Chondrocyte (in vitro differentiated cells): ENCODE measurements around the gene SLA2. TPM values are rescaled to one million over a fixed set of nuclear protein-coding genes. Genes with fewer than 3 reads are reported as not detected.
"Not testable (repeated sequence)": the region's sequence is repeated elsewhere in the genome, so short reads cannot be mapped to it uniquely, and the experiment has no call there.

Experiments
- DNase-seq: peaks from one replicate; pipeline ENCODE4 v3.0.0; 2021; ENCODE audit warnings: mixed read lengths, low spot score
- H3K27ac Mint-ChIP-seq: one replicate; pipeline ENCODE4 v1.8.0; 2021; ENCODE audit warnings: mild to moderate bottlenecking, moderate library complexity, mixed read lengths; ENCODE audit not compliant: unreplicated experiment
- H3K27me3 Mint-ChIP-seq: 2 replicates; pipeline ENCODE4 v1.8.0; 2021; ENCODE audit warnings: low read depth, mixed read lengths
- H3K36me3 Mint-ChIP-seq: 2 replicates; pipeline ENCODE4 v1.8.0; 2021; ENCODE audit warnings: low read depth, mixed read lengths
- H3K4me1 Mint-ChIP-seq: 2 replicates; pipeline ENCODE4 v1.8.0; 2021; ENCODE audit warnings: low read depth, mild to moderate bottlenecking, mixed read lengths
- H3K4me3 Mint-ChIP-seq: one replicate; pipeline ENCODE4 v1.8.0; 2021; ENCODE audit warnings: mild to moderate bottlenecking, moderate library complexity, mixed read lengths; ENCODE audit not compliant: unreplicated experiment
- H3K9me3 Mint-ChIP-seq: 2 replicates; pipeline ENCODE4 v1.8.0; 2021; ENCODE audit warnings: low read depth, mixed read lengths
- long read RNA-seq: library from polyadenylated mRNA; stranded (forward); transcript quantifications from one replicate; pipeline ENCODE4 v2.0.0, GENCODE V29; 2021
- total RNA-seq: library from RNA; stranded (reverse); gene quantifications from 3 replicates; pipeline ENCODE4 v1.2.1, GENCODE V29; 2021
- TF ChIP-seq, protein P1 (sequence below): fragments of 200-600 bp; sonication (generic); IDR thresholded peaks from 2 replicates; pipeline ENCODE4 v1.5.0; 2021; ENCODE audit warnings: antibody characterized with exemption, mild to moderate bottlenecking, moderate library complexity

The SLA2 gene, protein sequence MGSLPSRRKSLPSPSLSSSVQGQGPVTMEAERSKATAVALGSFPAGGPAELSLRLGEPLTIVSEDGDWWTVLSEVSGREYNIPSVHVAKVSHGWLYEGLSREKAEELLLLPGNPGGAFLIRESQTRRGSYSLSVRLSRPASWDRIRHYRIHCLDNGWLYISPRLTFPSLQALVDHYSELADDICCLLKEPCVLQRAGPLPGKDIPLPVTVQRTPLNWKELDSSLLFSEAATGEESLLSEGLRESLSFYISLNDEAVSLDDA
- total RNA-seq: 0.24 TPM in 1 of 3 replicates, not detected in the others
- long read RNA-seq: 0 reads

GRCh38 chr20:36645998-36646397 is at the start of gene SLA2:
TSS of gene SLA2 (minus strand) at chr20:36646196. CDS start at chr20:36641335, 4,861 bp downstream.
- TF ChIP-seq, protein P1, sequence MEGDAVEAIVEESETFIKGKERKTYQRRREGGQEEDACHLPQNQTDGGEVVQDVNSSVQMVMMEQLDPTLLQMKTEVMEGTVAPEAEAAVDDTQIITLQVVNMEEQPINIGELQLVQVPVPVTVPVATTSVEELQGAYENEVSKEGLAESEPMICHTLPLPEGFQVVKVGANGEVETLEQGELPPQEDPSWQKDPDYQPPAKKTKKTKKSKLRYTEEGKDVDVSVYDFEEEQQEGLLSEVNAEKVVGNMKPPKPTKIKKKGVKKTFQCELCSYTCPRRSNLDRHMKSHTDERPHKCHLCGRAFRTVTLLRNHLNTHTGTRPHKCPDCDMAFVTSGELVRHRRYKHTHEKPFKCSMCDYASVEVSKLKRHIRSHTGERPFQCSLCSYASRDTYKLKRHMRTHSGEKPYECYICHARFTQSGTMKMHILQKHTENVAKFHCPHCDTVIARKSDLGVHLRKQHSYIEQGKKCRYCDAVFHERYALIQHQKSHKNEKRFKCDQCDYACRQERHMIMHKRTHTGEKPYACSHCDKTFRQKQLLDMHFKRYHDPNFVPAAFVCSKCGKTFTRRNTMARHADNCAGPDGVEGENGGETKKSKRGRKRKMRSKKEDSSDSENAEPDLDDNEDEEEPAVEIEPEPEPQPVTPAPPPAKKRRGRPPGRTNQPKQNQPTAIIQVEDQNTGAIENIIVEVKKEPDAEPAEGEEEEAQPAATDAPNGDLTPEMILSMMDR: no peak
- H3K27me3 Mint-ChIP-seq: no peaks in the 10 kb centered on the region
- H3K36me3 Mint-ChIP-seq: no peaks in the 10 kb centered on the region
- H3K9me3 Mint-ChIP-seq: no peaks in the 10 kb centered on the region
- no peak within 1 kb of the TSS for H3K4me3 Mint-ChIP-seq
- H3K27ac Mint-ChIP-seq: no peak within 1 kb of the TSS
- no peak for DNase-seq
- H3K4me1 Mint-ChIP-seq: no peaks in the 10 kb centered on the region

GRCh38 chr20:36695467-36695866 is 49.5 kb upstream of the SLA2 start:
- H3K9me3 Mint-ChIP-seq, H3K27me3 Mint-ChIP-seq, DNase-seq, H3K4me1 Mint-ChIP-seq, H3K27ac Mint-ChIP-seq, H3K36me3 Mint-ChIP-seq, H3K4me3 Mint-ChIP-seq: not testable (repeated sequence)

DNA sequence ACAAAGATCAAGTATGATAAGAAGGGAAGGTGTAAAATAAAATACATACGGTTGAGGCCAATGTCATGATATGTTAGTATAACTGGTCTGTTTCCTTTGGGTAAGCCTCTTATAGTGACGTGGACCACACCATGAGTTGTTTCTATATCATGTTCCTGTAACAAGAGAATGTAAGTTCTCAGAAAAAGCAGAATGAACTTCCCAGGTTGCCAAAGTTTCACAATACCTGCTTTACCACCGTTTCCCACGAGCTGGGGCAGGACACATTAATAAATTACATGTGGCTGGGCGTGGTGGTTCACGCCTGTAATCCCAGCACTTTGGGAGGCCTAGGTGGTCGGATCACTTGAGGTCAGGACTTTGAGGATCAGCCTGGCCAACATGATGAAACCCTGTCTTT is 42.6 kb upstream of the SLA2 start:
- Mint-ChIP-seq H3K36me3 (no peaks in the 10 kb centered on the region), H3K27me3 (no peaks in the 10 kb centered on the region), H3K4me3 (no peak overlapping the region), H3K9me3 (no peaks in the 10 kb centered on the region), H3K4me1 (no peaks in the 10 kb centered on the region), H3K27ac (no peak overlapping the region)
- DNase-seq: no peak
- TF ChIP-seq, protein P1: no peak

GRCh38 chr20:36687850-36688249 is 41.9 kb upstream of the SLA2 start:
- Mint-ChIP-seq H3K9me3 (no peaks in the 10 kb centered on the region), H3K27ac (no peak overlapping the region), H3K4me3 (no peak overlapping the region), H3K4me1 (no peaks in the 10 kb centered on the region), H3K27me3 (no peaks in the 10 kb centered on the region), H3K36me3 (no peaks in the 10 kb centered on the region)
- DNase-seq: no peak
- TF ChIP-seq, protein P1: no peak

DNA sequence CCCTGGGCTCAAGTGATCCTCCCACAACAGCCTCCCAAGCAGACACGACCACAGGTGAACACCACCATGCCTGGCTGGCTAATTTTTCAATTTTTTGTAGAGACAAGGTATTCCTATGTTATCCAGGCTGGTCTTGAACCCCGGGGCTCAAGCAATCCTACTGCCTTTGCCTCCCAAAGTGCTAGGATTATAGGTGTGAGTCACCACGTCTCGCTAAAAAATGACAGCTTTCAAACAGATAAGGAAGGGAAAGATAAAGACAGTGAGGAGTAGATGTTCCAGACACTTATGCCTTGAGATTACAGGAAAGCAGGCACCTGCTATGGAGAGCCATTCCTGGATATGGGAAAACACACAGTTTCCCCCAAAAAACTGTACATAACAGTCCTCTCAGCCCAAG is 40.9 kb upstream of the SLA2 start:
- Mint-ChIP-seq H3K9me3 (no peaks in the 10 kb centered on the region), H3K27me3 (no peaks in the 10 kb centered on the region), H3K27ac (no peak overlapping the region), H3K4me3 (no peak overlapping the region), H3K4me1 (no peaks in the 10 kb centered on the region), H3K36me3 (no peaks in the 10 kb centered on the region)
- DNase-seq: no peak
- TF ChIP-seq, protein P1: no peak

- no peak for DNase-seq
- Mint-ChIP-seq H3K4me1 (no peaks in the 10 kb centered on the region), H3K36me3 (no peaks in the 10 kb centered on the region), H3K27ac (no peak overlapping the region), H3K9me3 (no peaks in the 10 kb centered on the region), H3K4me3 (no peak overlapping the region), H3K27me3 (no peaks in the 10 kb centered on the region)
- TF ChIP-seq, protein P1: no peak
Measured at GRCh38 chr20:36686504-36686903, 40.5 kb upstream of the SLA2 start.
